HG03432 (cell line): Measurements from ENCODE around the gene TBX1.

ENCODE experiments used
- ATAC-seq: cut with Tn5 transposase; IDR thresholded peaks from one replicate; pipeline ENCODE4 v1.9.1; 2021; ENCODE audit warnings: mild to moderate bottlenecking, moderate library complexity; ENCODE audit not compliant: unreplicated experiment

TBX1 gene

GRCh38 chr22:19809741-19810140 lies 49.2 kb downstream of the TBX1 start:
- no peak for ATAC-seq

GRCh38 chr22:19810381-19811201 lies 50.0 kb downstream of the TBX1 start:
- ATAC-seq: no peak

- ATAC-seq: no peak
Measured at GRCh38 chr22:19811211-19811621, 50.6 kb downstream of the TBX1 start.

- ATAC-seq: no peak
Measured at GRCh38 chr22:19811811-19812771, 51.5 kb downstream of the TBX1 start.

GRCh38 chr22:19812910-19813309 lies 52.3 kb downstream of the TBX1 start:
- no peak for ATAC-seq

GRCh38 chr22:19814428-19814827 lies 53.9 kb downstream of the TBX1 start:
- ATAC-seq: no peak

DNA sequence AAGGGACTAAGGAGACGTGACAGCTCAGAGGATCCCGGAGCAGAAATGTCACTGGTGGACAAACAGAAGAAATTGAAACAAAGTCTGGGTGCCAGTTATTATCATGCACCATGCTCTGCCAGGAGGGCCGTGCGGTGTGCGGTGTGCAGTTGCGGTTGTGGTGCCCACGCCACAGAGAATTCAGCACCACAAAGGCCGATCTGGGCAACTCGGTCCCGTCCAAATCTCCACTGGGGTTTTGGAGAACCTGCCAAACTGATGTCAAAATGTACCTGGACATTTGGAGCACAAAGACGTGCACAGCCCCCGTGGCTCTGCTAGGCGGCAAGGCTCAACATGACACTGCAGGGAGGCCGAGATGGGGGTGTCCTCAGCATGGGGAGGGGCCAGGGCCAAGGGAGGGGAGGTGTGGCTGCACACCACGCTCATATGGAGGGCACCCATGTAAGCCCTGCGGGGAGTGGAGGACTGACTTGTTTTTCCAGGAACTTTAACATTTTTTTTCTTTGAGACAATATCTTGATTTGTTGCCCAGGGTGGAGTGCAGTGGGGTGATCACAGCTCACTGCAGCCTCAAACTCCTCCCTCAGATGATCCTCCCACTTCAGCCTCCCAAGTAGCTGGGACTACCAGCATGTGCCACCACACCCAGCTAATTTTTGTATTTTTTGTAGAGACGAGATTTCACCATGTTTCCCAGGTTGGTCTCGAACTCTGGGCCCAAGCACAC lies 54.7 kb downstream of the TBX1 start:
- ATAC-seq: no peak

- no peak for ATAC-seq
Measured at GRCh38 chr22:19815823-19816290, 55.3 kb downstream of the TBX1 start.

GRCh38 chr22:19816372-19817119 lies 56.0 kb downstream of the TBX1 start:
- no peak for ATAC-seq
